Endothelial cell of umbilical vein (primary cell): Measurements from ENCODE around the gene ATRNL1. TPM values are rescaled to one million over a fixed set of nuclear protein-coding genes. Genes with fewer than 3 reads are reported as not detected.
A peak's percentile ranks its signal among the peaks of the same experiment; 100 is the strongest.
"Not testable (repeated sequence)": the region's sequence is repeated elsewhere in the genome, so short reads cannot be mapped to it uniquely, and the experiment has no call there.

Experiments
- BruUV-seq: library from RNA; stranded (reverse); fragments of 400-500 nt; replicated peaks from 2 replicates; lab custom pipeline; 2021; lab: Mats Ljungman, UMichigan
- CTCF ChIA-PET: fragments of 300-600, 350-600 bp; sonication (Branson Sonifier 250); formaldehyde crosslinking; loops from one replicate; lab custom pipeline; 2021; ENCODE audit warnings: antibody characterized with exemption, inconsistent platforms; lab: Charles Lee
- POLR2A ChIA-PET: fragments of 300-600, 350-600 bp; sonication (Branson Sonifier 250); formaldehyde crosslinking; loops from one replicate; lab custom pipeline; 2021; ENCODE audit warnings: antibody characterized with exemption, inconsistent platforms; lab: Charles Lee
- DNase-seq: peaks from one replicate; pipeline ENCODE4 v3.0.0-alpha.2; 2011; ENCODE audit warnings: low read depth, low spot score
- FAIRE-seq: peaks from 2 replicates; lab custom pipeline; 2011; peaks lifted over from hg19 to GRCh38; lab: Jason Lieb, UNC
- H2AFZ ChIP-seq: 2 replicates; pipeline ENCODE4 v1.6.0; 2012; ENCODE audit warnings: low read depth, low read length, control low read depth, inconsistent platforms
- H3K27ac ChIP-seq: 2 replicates; pipeline ENCODE4 v1.5.1; 2011; ENCODE audit warnings: low read depth, mild to moderate bottlenecking, control low read depth, low read length, moderate library complexity; ENCODE audit not compliant: insufficient read depth
- H3K27me3 ChIP-seq, 2 experiments: 2 replicates each; pipeline versions ENCODE4 v1.6.0 to v1.6.1; 2011; ENCODE audit warnings: low read length in 2 of 2, mixed read lengths in 1 of 2; ENCODE audit not compliant: control insufficient read depth in 2 of 2, insufficient read depth in 2 of 2
- H3K36me3 ChIP-seq, 2 experiments: 2 replicates in 1 of 2; 3 replicates in 1 of 2; pipeline ENCODE4 v1.5.1; 2011; ENCODE audit warnings: low read length in 2 of 2, mild to moderate bottlenecking in 1 of 2, moderate library complexity in 1 of 2; ENCODE audit not compliant: control insufficient read depth in 2 of 2, insufficient read depth in 2 of 2; ENCODE audit errors: extremely low read depth in 1 of 2
- H3K4me1 ChIP-seq: 3 replicates; pipeline ENCODE4 v1.5.1; 2011; ENCODE audit warnings: mild to moderate bottlenecking, low read length; ENCODE audit not compliant: control insufficient read depth, insufficient read depth; ENCODE audit errors: extremely low read depth
- H3K4me2 ChIP-seq: 2 replicates; pipeline ENCODE4 v1.6.1; 2011; ENCODE audit warnings: low read length, control low read depth, mixed read lengths; ENCODE audit not compliant: insufficient read depth
- H3K4me3 ChIP-seq, 3 experiments: fragments of 200-600 bp in 1 of 3; sonication (generic), shearing (Covaris generic) in 1 of 3; replicated peaks in 1 of 3; 2 replicates each; pipeline ENCODE4 v1.5.1; 2011 to 2016; ENCODE audit warnings: control low read depth in 3 of 3, low read length in 3 of 3, mild to moderate bottlenecking in 2 of 3, inconsistent platforms in 1 of 3, low read depth in 1 of 3, moderate library complexity in 1 of 3; ENCODE audit not compliant: insufficient read depth in 1 of 3
- H3K79me2 ChIP-seq: 2 replicates; pipeline ENCODE4 v1.6.0; 2012; ENCODE audit warnings: low read length, inconsistent platforms; ENCODE audit not compliant: control insufficient read depth, insufficient read depth
- H3K9ac ChIP-seq: replicated peaks from 2 replicates; pipeline ENCODE3; 2011; ENCODE audit warnings: low read length, control low read depth; ENCODE audit not compliant: insufficient read depth; ENCODE audit errors: extremely low read depth
- H3K9me1 ChIP-seq: replicated peaks from 3 replicates; pipeline ENCODE4 v1.6.0; 2011; ENCODE audit warnings: mild to moderate bottlenecking, low read length; ENCODE audit not compliant: control insufficient read depth, insufficient read depth; ENCODE audit errors: extremely low read depth
- H3K9me3 ChIP-seq: replicated peaks from 2 replicates; pipeline ENCODE4 v1.5.1; 2012; ENCODE audit warnings: low read length, inconsistent platforms; ENCODE audit not compliant: control insufficient read depth, insufficient read depth
- H4K20me1 ChIP-seq: replicated peaks from 2 replicates; pipeline ENCODE3; 2011; ENCODE audit warnings: mild to moderate bottlenecking, low read length; ENCODE audit not compliant: control insufficient read depth, insufficient read depth; ENCODE audit errors: extremely low read depth
- FOS ChIP-seq: IDR thresholded peaks from 2 replicates; pipeline ENCODE4 v1.6.1; 2011; ENCODE audit warnings: mild to moderate bottlenecking, low read length, moderate library complexity, borderline replicate concordance; ENCODE audit not compliant: insufficient read depth
- GATA2 ChIP-seq: IDR thresholded peaks from 2 replicates; pipeline ENCODE4 v1.7.0; 2011; ENCODE audit warnings: low read depth, mild to moderate bottlenecking, moderate library complexity, mixed read lengths, low read length; ENCODE audit not compliant: insufficient read length, insufficient read depth
- MYC ChIP-seq: IDR thresholded peaks from one replicate; pipeline ENCODE4 v1.6.1; 2011; ENCODE audit warnings: mild to moderate bottlenecking, low read depth, low read length
- POLR2A ChIP-seq: IDR thresholded peaks from 2 replicates; pipeline ENCODE4 v1.6.1; 2012; ENCODE audit warnings: low read depth, mild to moderate bottlenecking, control low read depth, low read length
- dilution Hi-C: fragments of 300-500 bp; cut with MboI; formaldehyde crosslinking; loops from one replicate; pipeline ENCODE4 v1.15.0; 2019; ENCODE audit warnings: low sequenced_read_pairs; ENCODE audit not compliant: extremely low pct_ligation_motif_present
- intact Hi-C: fragments of 100-400 bp; cut with micrococcal nuclease; formaldehyde crosslinking; loops from one replicate; pipeline ENCODE4 v1.10.0; 2022
- polyA plus RNA-seq, 4 experiments: library from polyadenylated mRNA; depleted of rRNA in 3 of 4; stranded (reverse) in 3 of 4; unstranded in 1 of 4; fragments of >200 nt; gene quantifications; 2 replicates each; pipeline versions ENCODE4 v1.2.1 to v1.2.3, GENCODE V29; 2011 to 2012; ENCODE audit warnings: missing spikeins in 1 of 4
- total RNA-seq: library from RNA; stranded (reverse); gene quantifications from 2 replicates; pipeline ENCODE4 v1.2.3, GENCODE V29; 2021
- TF ChIP-seq, protein P1 (sequence below), 2 donors: IDR thresholded peaks; 1 replicate in 1 of 2; 2 replicates in 1 of 2; pipeline ENCODE4 v1.5.1; 2011; ENCODE audit warnings: low read length in 2 of 2, mild to moderate bottlenecking in 2 of 2, moderate library complexity in 2 of 2, control low read depth in 1 of 2, inconsistent platforms in 1 of 2, low read depth in 1 of 2; ENCODE audit not compliant: insufficient read depth in 1 of 2; ENCODE audit errors: extremely low read depth in 1 of 2

Gene ATRNL1
- total and polyA plus RNA-seq, 2 donors (not counting 3 experiments of a cell fraction or from before 2014, with no cell fraction given): not detected

GRCh38 chr10:115207276-115207675 lies 114.1 kb downstream of the ATRNL1 start:
- dilution Hi-C loops, H3K4me1 ChIP-seq, intact Hi-C loops, BruUV-seq, H3K27me3 ChIP-seq, H4K20me1 ChIP-seq, H3K9me3 ChIP-seq, POLR2A ChIA-PET, H3K36me3 ChIP-seq, H3K9me1 ChIP-seq, DNase-seq, CTCF ChIA-PET, H3K9ac ChIP-seq, H3K27ac ChIP-seq, H2AFZ ChIP-seq, FAIRE-seq, H3K79me2 ChIP-seq: not testable (repeated sequence)
- Histone ChIP-seq H3K4me3 (peak overlapping the region in 1 of 3 experiments; percentile 36), H3K4me2 (peak overlapping the region; percentile 42)

DNA sequence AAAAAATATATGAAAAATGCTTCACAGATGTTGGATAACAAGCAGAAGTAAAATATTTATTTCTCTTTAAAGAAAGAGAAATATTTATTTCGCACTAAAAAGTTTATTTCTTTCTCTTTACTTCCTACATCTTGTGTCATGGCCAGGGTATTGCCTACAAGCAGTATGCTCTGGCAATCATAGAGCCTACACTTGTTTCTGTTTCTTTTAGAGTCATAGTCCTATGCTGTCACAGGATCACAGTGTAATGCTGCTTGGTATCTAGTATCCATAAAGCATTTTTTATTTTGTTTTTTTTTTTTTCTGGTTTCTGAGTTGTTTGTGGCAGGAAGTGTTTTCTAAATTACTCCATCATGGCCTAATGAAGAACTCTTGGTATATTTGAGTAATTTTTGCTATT lies 116.0 kb downstream of the ATRNL1 start:
- CTCF ChIA-PET: no interaction called here
- H3K27me3 ChIP-seq: no peaks in the 10 kb centered on the region
- DNase-seq (no peak), FAIRE-seq (no peak)
- no peak for TF ChIP-seq MYC
- TF ChIP-seq POLR2A: no peak
- no peak for TF ChIP-seq GATA2
- TF ChIP-seq, protein P1, sequence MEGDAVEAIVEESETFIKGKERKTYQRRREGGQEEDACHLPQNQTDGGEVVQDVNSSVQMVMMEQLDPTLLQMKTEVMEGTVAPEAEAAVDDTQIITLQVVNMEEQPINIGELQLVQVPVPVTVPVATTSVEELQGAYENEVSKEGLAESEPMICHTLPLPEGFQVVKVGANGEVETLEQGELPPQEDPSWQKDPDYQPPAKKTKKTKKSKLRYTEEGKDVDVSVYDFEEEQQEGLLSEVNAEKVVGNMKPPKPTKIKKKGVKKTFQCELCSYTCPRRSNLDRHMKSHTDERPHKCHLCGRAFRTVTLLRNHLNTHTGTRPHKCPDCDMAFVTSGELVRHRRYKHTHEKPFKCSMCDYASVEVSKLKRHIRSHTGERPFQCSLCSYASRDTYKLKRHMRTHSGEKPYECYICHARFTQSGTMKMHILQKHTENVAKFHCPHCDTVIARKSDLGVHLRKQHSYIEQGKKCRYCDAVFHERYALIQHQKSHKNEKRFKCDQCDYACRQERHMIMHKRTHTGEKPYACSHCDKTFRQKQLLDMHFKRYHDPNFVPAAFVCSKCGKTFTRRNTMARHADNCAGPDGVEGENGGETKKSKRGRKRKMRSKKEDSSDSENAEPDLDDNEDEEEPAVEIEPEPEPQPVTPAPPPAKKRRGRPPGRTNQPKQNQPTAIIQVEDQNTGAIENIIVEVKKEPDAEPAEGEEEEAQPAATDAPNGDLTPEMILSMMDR (IDR thresholded peaks at IDR 0.05; ENCODE audit: extremely low read depth in 1 of 2, insufficient read depth in 1 of 2, low read depth in 1 of 2, low read length in 2 of 2): no peak
- no peak for TF ChIP-seq FOS
- no peak overlapping the region for H3K9ac ChIP-seq
- POLR2A ChIA-PET: no interaction called here
- no peak overlapping the region for H2AFZ ChIP-seq
- no peaks in the 10 kb centered on the region for H3K4me1 ChIP-seq
- H3K27ac ChIP-seq: no peak overlapping the region
- no peaks in the 10 kb centered on the region for H3K9me1 ChIP-seq
- H3K79me2 ChIP-seq: no peaks in the 10 kb centered on the region
- intact Hi-C loops: no loop called here
- no peaks in the 10 kb centered on the region for H3K36me3 ChIP-seq
- BruUV-seq: no TSS peak
- H3K4me2 ChIP-seq: no peak overlapping the region
- H3K4me3 ChIP-seq: no peak overlapping the region
- H4K20me1 ChIP-seq: no peaks in the 10 kb centered on the region
- dilution Hi-C loops: no loop called here
- H3K9me3 ChIP-seq: no peaks in the 10 kb centered on the region
